Trophoblast cell (in vitro differentiated cells and primary cell): ENCODE data around the gene CLDN18.
A peak's percentile ranks its signal among the peaks of the same experiment; 100 is the strongest.

Experiments
- DNase-seq, 2 donors: peaks; one replicate each; pipeline ENCODE4 v3.0.0-alpha.2; 2016
- H2AFZ ChIP-seq: 2 replicates; pipeline ENCODE4 v1.6.1; 2013; ENCODE audit warnings: low read length, moderate library complexity, mild to moderate bottlenecking; ENCODE audit not compliant: insufficient read depth, poor library complexity
- H2AK5ac ChIP-seq: 2 replicates; pipeline ENCODE4 v1.6.1; 2013; ENCODE audit warnings: mild to moderate bottlenecking, low read length
- H2BK120ac ChIP-seq: 2 replicates; pipeline ENCODE4 v1.6.1; 2013; ENCODE audit warnings: low read length, mild to moderate bottlenecking, moderate library complexity; ENCODE audit not compliant: insufficient read depth, poor library complexity
- H2BK12ac ChIP-seq: 2 replicates; pipeline ENCODE4 v1.6.1; 2013; ENCODE audit warnings: mild to moderate bottlenecking, low read length, moderate library complexity
- H2BK5ac ChIP-seq: 2 replicates; pipeline ENCODE4 v1.6.1; 2013; ENCODE audit warnings: low read length, low read depth, moderate library complexity, mild to moderate bottlenecking; ENCODE audit not compliant: poor library complexity
- H3K14ac ChIP-seq: 2 replicates; pipeline ENCODE4 v1.6.1; 2013; ENCODE audit warnings: mild to moderate bottlenecking, low read length
- H3K18ac ChIP-seq: 2 replicates; pipeline ENCODE4 v1.6.1; 2013; ENCODE audit warnings: mild to moderate bottlenecking, low read length
- H3K23ac ChIP-seq: 2 replicates; pipeline ENCODE4 v1.6.1; 2013; ENCODE audit warnings: low read length
- H3K27ac ChIP-seq: 2 replicates; pipeline ENCODE4 v1.5.1; 2013; ENCODE audit warnings: low read depth, mild to moderate bottlenecking, inconsistent platforms, low read length, moderate library complexity
- H3K27me3 ChIP-seq: 2 replicates; pipeline ENCODE4 v1.6.1; 2013; ENCODE audit warnings: inconsistent platforms, mild to moderate bottlenecking, low read length, moderate library complexity; ENCODE audit not compliant: insufficient read depth
- H3K36me3 ChIP-seq, 2 experiments: 1 replicate in 1 of 2; 2 replicates in 1 of 2; pipeline ENCODE4 v1.6.1; 2013; ENCODE audit warnings: low read length in 2 of 2, mild to moderate bottlenecking in 2 of 2, moderate library complexity in 1 of 2; ENCODE audit not compliant: insufficient read depth in 2 of 2, control insufficient read depth in 1 of 2
- H3K4ac ChIP-seq: 2 replicates; pipeline ENCODE4 v1.6.1; 2013; ENCODE audit warnings: low read depth, mild to moderate bottlenecking, low read length, moderate library complexity
- H3K4me1 ChIP-seq, 2 experiments: 1 replicate in 1 of 2; 2 replicates in 1 of 2; pipeline ENCODE4 v1.6.1; 2013; ENCODE audit warnings: low read length in 2 of 2, mild to moderate bottlenecking in 2 of 2, moderate library complexity in 1 of 2; ENCODE audit not compliant: insufficient read depth in 2 of 2, control insufficient read depth in 1 of 2
- H3K4me2 ChIP-seq: 2 replicates; pipeline ENCODE4 v1.6.1; 2013; ENCODE audit warnings: inconsistent platforms, mild to moderate bottlenecking, low read length, moderate library complexity
- H3K4me3 ChIP-seq: 2 replicates; pipeline ENCODE4 v1.5.1; 2013; ENCODE audit warnings: mild to moderate bottlenecking, low read depth, low read length, inconsistent platforms
- H3K79me1 ChIP-seq: one replicate; pipeline ENCODE4 v1.6.1; 2013; ENCODE audit warnings: low read length
- H3K79me2 ChIP-seq: 2 replicates; pipeline ENCODE4 v1.6.1; 2013; ENCODE audit warnings: low read length, mild to moderate bottlenecking; ENCODE audit not compliant: control insufficient read depth, insufficient read depth, poor library complexity
- H3K9ac ChIP-seq: 2 replicates; pipeline ENCODE4 v1.6.1; 2013; ENCODE audit warnings: mild to moderate bottlenecking, low read length
- H3K9me3 ChIP-seq: 2 replicates; pipeline ENCODE4 v1.6.1; 2013; ENCODE audit warnings: low read depth, mild to moderate bottlenecking, control low read depth, inconsistent platforms, low read length; ENCODE audit not compliant: insufficient read depth
- H4K12ac ChIP-seq: 2 replicates; pipeline ENCODE4 v1.6.1; 2013; ENCODE audit warnings: low read depth, mild to moderate bottlenecking, low read length, moderate library complexity
- H4K8ac ChIP-seq: 2 replicates; pipeline ENCODE4 v1.6.1; 2013; ENCODE audit warnings: low read depth, mild to moderate bottlenecking, low read length, moderate library complexity
- H4K91ac ChIP-seq: one replicate; pipeline ENCODE4 v1.6.1; 2013; ENCODE audit warnings: low read depth, mild to moderate bottlenecking, low read length, moderate library complexity
- WGBS: extraction: QIAGEN DNeasy Blood & Tissue Kit; methylation state at CpG from one replicate; pipeline ENCODE4 v1.1.7; 2013; ENCODE audit warnings: missing lambda C conversion rate; ENCODE audit not compliant: insufficient read length, insufficient coverage; ENCODE audit errors: extremely low coverage; 5-methylcytosine and 5-hydroxymethylcytosine counted together

Gene CLDN18

DNA sequence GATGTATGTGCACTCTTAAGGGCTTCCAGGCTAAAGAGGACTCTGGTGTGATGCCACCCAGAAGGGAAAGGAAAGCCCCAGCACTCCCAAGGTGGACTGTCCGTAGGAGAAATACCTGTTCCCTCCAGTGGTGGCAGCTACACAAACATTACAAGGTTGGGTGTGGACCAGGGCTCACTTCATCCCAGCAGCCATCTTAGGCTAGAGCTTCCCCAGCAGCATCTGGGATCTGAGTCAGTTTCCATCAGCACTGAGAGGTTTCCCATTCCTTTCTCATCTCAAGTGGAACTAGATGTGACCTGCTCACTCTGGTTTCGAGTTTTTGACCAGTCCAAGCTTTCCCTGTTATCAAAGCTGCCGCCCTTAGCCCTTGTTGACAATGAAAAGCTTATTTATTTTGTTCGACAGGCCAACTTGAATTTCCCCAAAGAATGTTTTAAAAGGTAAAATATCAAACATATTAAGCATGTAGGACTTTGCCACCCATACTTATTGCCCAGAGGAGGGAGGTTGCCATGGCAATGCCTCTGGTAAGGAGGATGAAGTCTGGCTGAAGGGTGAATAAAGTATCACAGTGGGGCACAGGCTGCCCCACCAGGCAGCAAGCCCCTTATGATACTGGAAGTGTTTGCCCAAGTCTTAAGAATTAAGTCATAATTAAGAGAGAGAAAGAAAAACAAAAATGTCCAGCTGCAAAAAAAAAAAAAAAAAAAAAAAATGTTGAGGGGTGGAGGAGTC, 28.9 kb downstream of the CLDN18 start:
- Histone ChIP-seq H4K91ac (no peak overlapping the region), H2AFZ (no peak overlapping the region), H3K4ac (no peak overlapping the region), H3K36me3 (no peaks in the 10 kb centered on the region), H3K9ac (no peak overlapping the region), H3K4me3 (no peak overlapping the region), H3K23ac (no peak overlapping the region), H3K27ac (no peak overlapping the region), H3K79me2 (no peaks in the 10 kb centered on the region), H2AK5ac (no peak overlapping the region), H4K8ac (no peak overlapping the region), H2BK120ac (no peak overlapping the region), H3K4me1 (no peaks in the 10 kb centered on the region), H2BK12ac (no peak overlapping the region), H2BK5ac (no peak overlapping the region), H3K27me3 (no peaks in the 10 kb centered on the region), H3K14ac (no peak overlapping the region), H3K18ac (no peak overlapping the region), H3K9me3 (no peaks in the 10 kb centered on the region), H3K4me2 (no peak overlapping the region), H3K79me1 (no peaks in the 10 kb centered on the region), H4K12ac (no peak overlapping the region)
- DNase-seq: no peak
- WGBS: no CpG with 5 or more reads among the region's 4 CpGs

DNA sequence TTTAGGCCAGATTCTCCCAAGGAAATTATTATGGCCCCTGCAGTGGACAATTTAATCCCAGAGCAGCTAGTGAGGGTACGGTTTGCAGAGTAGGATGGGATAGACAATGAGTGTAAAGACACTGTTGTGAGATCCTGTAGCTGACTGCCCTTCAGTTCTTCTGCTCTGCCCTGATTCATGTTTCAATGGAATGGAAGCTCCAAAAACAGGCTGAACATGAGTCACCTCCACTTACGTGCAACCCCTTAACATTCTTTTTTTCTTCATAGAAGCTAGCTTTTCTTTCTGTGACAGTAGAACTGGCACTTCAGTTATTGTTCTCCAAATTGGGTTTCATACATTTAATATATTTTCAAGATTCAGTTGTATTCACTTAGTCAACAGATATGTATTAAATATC, 32.1 kb downstream of the CLDN18 start:
- Histone ChIP-seq H3K4me1 (no peaks in the 10 kb centered on the region), H3K79me1 (no peaks in the 10 kb centered on the region), H4K8ac (no peak overlapping the region), H2AK5ac (no peak overlapping the region), H3K4me3 (no peak overlapping the region), H3K27me3 (no peaks in the 10 kb centered on the region), H2BK12ac (no peak overlapping the region), H2BK120ac (no peak overlapping the region), H3K36me3 (no peaks in the 10 kb centered on the region), H3K9me3 (no peaks in the 10 kb centered on the region), H3K4ac (no peak overlapping the region), H3K23ac (no peak overlapping the region), H4K12ac (no peak overlapping the region), H3K4me2 (no peak overlapping the region), H4K91ac (no peak overlapping the region), H2AFZ (no peak overlapping the region), H2BK5ac (no peak overlapping the region), H3K18ac (no peak overlapping the region), H3K79me2 (no peaks in the 10 kb centered on the region), H3K14ac (no peak overlapping the region), H3K9ac (no peak overlapping the region), H3K27ac (no peak overlapping the region)
- DNase-seq: peak in 1 of 2 donors; percentile 34
- no CpG with 5 or more reads among the region's 2 CpGs for WGBS

DNA sequence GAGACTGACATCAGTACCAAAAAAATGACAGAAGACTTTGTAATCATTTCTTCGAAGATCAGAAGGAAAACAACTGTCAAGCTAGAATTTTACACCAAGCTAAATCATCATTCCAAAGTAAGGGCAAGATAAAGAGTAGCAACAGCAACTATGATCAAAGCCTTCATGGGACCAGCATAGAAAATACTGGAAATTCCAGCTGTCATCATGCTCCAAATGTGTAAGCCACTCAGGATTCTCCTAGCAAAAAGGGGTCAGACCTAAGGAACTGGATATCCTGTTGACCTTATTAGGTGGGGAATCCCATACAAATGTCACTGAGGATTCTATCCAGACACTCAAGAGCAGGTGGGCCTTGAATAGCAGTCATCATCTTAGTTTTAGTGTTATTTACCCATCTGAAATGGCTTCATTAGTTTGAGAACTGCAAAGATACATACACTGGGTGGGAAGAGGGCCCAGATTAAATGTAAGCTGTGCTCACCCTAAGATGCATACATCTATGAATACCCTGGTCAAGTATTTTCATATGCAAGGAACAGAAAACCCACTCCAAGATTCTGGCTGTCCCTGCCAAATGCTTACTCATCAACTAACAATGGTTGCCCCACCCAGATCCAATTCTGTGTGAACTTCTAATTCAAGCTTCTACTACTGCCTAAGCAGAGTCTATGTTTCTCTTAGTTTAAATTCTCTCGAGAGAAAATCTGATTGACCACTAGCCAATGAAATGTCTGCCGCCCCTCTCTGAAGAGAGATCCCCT, 33.5 kb downstream of the CLDN18 start:
- no peak overlapping the region for H2AFZ ChIP-seq
- H3K9ac ChIP-seq: no peak overlapping the region
- H4K91ac ChIP-seq: no peak overlapping the region
- no CpG with 5 or more reads among the region's 3 CpGs for WGBS
- H3K79me2 ChIP-seq: no peaks in the 10 kb centered on the region
- DNase-seq: peak; percentile 25 to 66
- no peak overlapping the region for H2AK5ac ChIP-seq
- H2BK12ac ChIP-seq: no peak overlapping the region
- H3K27me3 ChIP-seq: no peaks in the 10 kb centered on the region
- no peak overlapping the region for H4K8ac ChIP-seq
- H3K27ac ChIP-seq: no peak overlapping the region
- no peaks in the 10 kb centered on the region for H3K4me1 ChIP-seq
- no peak overlapping the region for H3K23ac ChIP-seq
- no peak overlapping the region for H4K12ac ChIP-seq
- H3K4me2 ChIP-seq: no peak overlapping the region
- no peak overlapping the region for H2BK5ac ChIP-seq
- no peak overlapping the region for H3K4me3 ChIP-seq
- H3K9me3 ChIP-seq: no peaks in the 10 kb centered on the region
- H3K14ac ChIP-seq: no peak overlapping the region
- no peaks in the 10 kb centered on the region for H3K36me3 ChIP-seq
- H2BK120ac ChIP-seq: no peak overlapping the region
- no peak overlapping the region for H3K4ac ChIP-seq
- H3K18ac ChIP-seq: no peak overlapping the region
- H3K79me1 ChIP-seq: no peaks in the 10 kb centered on the region

DNA sequence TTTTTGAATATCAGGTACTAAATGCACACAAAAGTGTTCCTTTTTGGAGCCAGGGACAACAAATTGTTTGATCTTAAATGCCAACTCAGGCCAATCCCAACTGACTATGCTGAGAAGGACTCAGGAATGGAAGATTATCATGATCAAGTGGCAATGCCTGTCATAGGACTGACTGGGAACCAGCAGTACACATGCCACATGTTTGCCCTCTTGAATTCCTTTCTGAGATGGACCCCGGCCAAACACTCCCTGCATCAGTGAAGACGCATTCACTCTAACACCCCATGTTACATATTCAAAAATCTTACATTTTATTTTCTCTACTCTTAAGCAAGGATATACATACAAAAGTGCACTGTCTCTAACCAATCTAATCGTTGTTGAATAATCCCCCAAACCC, 36.1 kb downstream of the CLDN18 start:
- H3K27ac ChIP-seq: no peak overlapping the region
- H4K8ac ChIP-seq: no peak overlapping the region
- H3K27me3 ChIP-seq: no peaks in the 10 kb centered on the region
- H3K23ac ChIP-seq: no peak overlapping the region
- peaks cover 1% of the 10 kb centered on the region for H3K9me3 ChIP-seq
- no peaks in the 10 kb centered on the region for H3K79me1 ChIP-seq
- H2BK12ac ChIP-seq: no peak overlapping the region
- H3K4me1 ChIP-seq: no peaks in the 10 kb centered on the region
- H3K4me3 ChIP-seq: no peak overlapping the region
- H3K9ac ChIP-seq: no peak overlapping the region
- H3K4me2 ChIP-seq: no peak overlapping the region
- no peak overlapping the region for H3K14ac ChIP-seq
- no peak overlapping the region for H2BK5ac ChIP-seq
- no peak overlapping the region for H4K91ac ChIP-seq
- WGBS: no CpG with 5 or more reads among the region's 3 CpGs
- no peak overlapping the region for H3K4ac ChIP-seq
- no peak for DNase-seq
- H2AFZ ChIP-seq: no peak overlapping the region
- no peak overlapping the region for H3K18ac ChIP-seq
- H3K79me2 ChIP-seq: no peaks in the 10 kb centered on the region
- no peak overlapping the region for H2BK120ac ChIP-seq
- peaks cover 0 to 1% of the 10 kb centered on the region in 2 experiments for H3K36me3 ChIP-seq
- no peak overlapping the region for H2AK5ac ChIP-seq
- H4K12ac ChIP-seq: no peak overlapping the region
